Spleen (tissue), 11 donors: ENCODE measurements around the gene DUSP8. TPM values are rescaled to one million over a fixed set of nuclear protein-coding genes. Genes with fewer than 3 reads are reported as not detected.

Experiments used
- DNase-seq: peaks from one replicate; pipeline ENCODE4 v3.0.0-alpha.2; 2020
- H3K27ac ChIP-seq, 8 donors: fragments of 200-600 bp; sonication (generic) in 7 of 8; 1 replicate in 4 of 8; 2 replicates in 4 of 8; pipeline versions ENCODE4 v1.5.0 to v1.8.0; 2016 to 2021; ENCODE audit warnings: inconsistent platforms in 4 of 8, mild to moderate bottlenecking in 4 of 8, moderate library complexity in 1 of 8
- H3K27me3 ChIP-seq, 7 donors: fragments of 200-600 bp; sonication (generic) in 6 of 7; replicated peaks in 1 of 7; 1 replicate in 4 of 7; 2 replicates in 3 of 7; pipeline versions ENCODE4 v1.5.0 to v1.8.0; 2016 to 2021; ENCODE audit warnings: inconsistent platforms in 3 of 7, mild to moderate bottlenecking in 1 of 7
- H3K36me3 ChIP-seq, 6 donors: fragments of 200-600 bp; sonication (generic) in 5 of 6; 1 replicate in 4 of 6; 2 replicates in 2 of 6; pipeline versions ENCODE4 v1.5.0 to v1.8.0; 2016 to 2021; ENCODE audit warnings: inconsistent platforms in 2 of 6
- H3K4me1 ChIP-seq, 6 donors: fragments of 200-600 bp; sonication (generic) in 5 of 6; 1 replicate in 3 of 6; 2 replicates in 3 of 6; pipeline versions ENCODE4 v1.5.0 to v1.8.0; 2016 to 2021; ENCODE audit warnings: inconsistent platforms in 3 of 6
- H3K4me3 ChIP-seq, 8 donors: fragments of 200-600 bp; sonication (generic) in 7 of 8; 1 replicate in 4 of 8; 2 replicates in 4 of 8; pipeline versions ENCODE4 v1.5.0 to v1.8.0; 2016 to 2021; ENCODE audit warnings: inconsistent platforms in 4 of 8, mild to moderate bottlenecking in 4 of 8, moderate library complexity in 2 of 8
- H3K9me3 ChIP-seq, 8 donors: fragments of 200-600 bp; sonication (generic) in 7 of 8; 1 replicate in 4 of 8; 2 replicates in 4 of 8; pipeline versions ENCODE4 v1.5.0 to v1.8.0; 2016 to 2021; ENCODE audit warnings: inconsistent platforms in 4 of 8
- POLR2A ChIP-seq, 3 donors: fragments of 450-650 bp; IDR thresholded peaks; one replicate each; pipeline ENCODE4 v1.5.1; 2017; ENCODE audit warnings: antibody characterized with exemption in 3 of 3, mild to moderate bottlenecking in 1 of 3
- POLR2AphosphoS5 ChIP-seq, 3 donors: sonication (generic); formaldehyde crosslinking; IDR thresholded peaks; one replicate each; pipeline ENCODE4 v1.5.1; 2017; ENCODE audit warnings: antibody characterized with exemption in 3 of 3
- WGBS, 5 donors: extraction: QIAGEN DNeasy Blood & Tissue Kit in 3 of 5; methylation state at CpG; one replicate each; pipeline versions ENCODE4 v1.1.5 to v1.1.7; 2013 to 2018; 5-methylcytosine and 5-hydroxymethylcytosine counted together
- intact Hi-C: fragments of 100-400 bp; cut with DNase I; formaldehyde crosslinking; loops from one replicate; pipeline ENCODE4 v1.15.0; 2023; ENCODE audit warnings: low total_unique reads
- polyA plus RNA-seq, 3 donors: library from polyadenylated mRNA; stranded (reverse); fragments of 200-250 nt; gene quantifications; one replicate each; pipeline ENCODE4 v1.2.1, GENCODE V29; 2013
- total RNA-seq, 7 donors: library from RNA; depleted of rRNA in 3 of 7; stranded (reverse); fragments of >200 nt in 3 of 7; fragmentation: NEBNext Ultra II Directional in 4 of 7; extraction: Animal tissue kit (Norgen Biotek cat#: 25700) in 4 of 7; gene quantifications; one replicate each; pipeline versions ENCODE4 v1.1.0 to v1.2.1, GENCODE V29; 2016 to 2021
- TF ChIP-seq, protein P1 (sequence below), 11 experiments: fragments of 200-600 bp in 7 of 11; fragments of 450-650 bp in 4 of 11; sonication (generic) in 4 of 11; IDR thresholded peaks in 8 of 11; conservative IDR thresholded peaks in 3 of 11; 1 replicate in 7 of 11; 2 replicates in 4 of 11; pipeline versions ENCODE4 v1.4.0 to v1.8.0; 2016 to 2021; ENCODE audit warnings: antibody characterized with exemption in 11 of 11, inconsistent platforms in 4 of 11, mild to moderate bottlenecking in 1 of 11
- donor health status: healthy with polysubstance abuse.
- donor health status: DM: no; HTN: no; CAD: no; lungs with moderate emphysema.
- donor health status: DM: no; HTN: no; CAD: no.
- donor health status: Bipolar disorder and iron deficiency.
- donor health status: healthy.
- donor health status: DM: no; HTN: no; CAD: no.
- donor health status: DM: yes; HTN: yes; CAD: no.

Gene DUSP8
- total and polyA plus RNA-seq, 10 donors = 0.38 to 18.4 (median 2.6) TPM

GRCh38 chr11:1534682-1535081, 37.4 kb downstream of the DUSP8 start:
- intact Hi-C loops = no loop called here
- peaks cover 0 to 8% (median 0%) of the 10 kb centered on the region in 7 donors for H3K27me3 ChIP-seq
- DNase-seq = no peak
- H3K9me3 ChIP-seq = no peaks in the 10 kb centered on the region
- 90 to 94% (median 93%) methylated on average over 12 to 14 of the region's 14 CpGs for WGBS, 5 donors
- TF ChIP-seq POLR2A (IDR thresholded peaks at IDR 0.05) (no peak), POLR2AphosphoS5 (IDR thresholded peaks at IDR 0.05) (peak in 1 of 3 donors; percentile 7)
- H3K27ac ChIP-seq = no peak overlapping the region
- H3K4me1 ChIP-seq = peaks cover 13 to 78% (median 67%) of the 10 kb centered on the region in 6 donors
- H3K36me3 ChIP-seq = peaks cover 0 to 57% (median 15%) of the 10 kb centered on the region in 6 donors
- no peak overlapping the region for H3K4me3 ChIP-seq

GRCh38 chr11:1534171-1534570, 37.9 kb downstream of the DUSP8 start:
- Histone ChIP-seq H3K4me3 (no peak overlapping the region), H3K9me3 (no peaks in the 10 kb centered on the region), H3K27ac (no peak overlapping the region), H3K4me1 (peaks cover 13 to 83% (median 72%) of the 10 kb centered on the region in 6 donors), H3K27me3 (peaks cover 0 to 7% (median 0%) of the 10 kb centered on the region in 7 donors), H3K36me3 (peaks cover 0 to 62% (median 15%) of the 10 kb centered on the region in 6 donors)
- no peak for DNase-seq
- TF ChIP-seq, protein P1, sequence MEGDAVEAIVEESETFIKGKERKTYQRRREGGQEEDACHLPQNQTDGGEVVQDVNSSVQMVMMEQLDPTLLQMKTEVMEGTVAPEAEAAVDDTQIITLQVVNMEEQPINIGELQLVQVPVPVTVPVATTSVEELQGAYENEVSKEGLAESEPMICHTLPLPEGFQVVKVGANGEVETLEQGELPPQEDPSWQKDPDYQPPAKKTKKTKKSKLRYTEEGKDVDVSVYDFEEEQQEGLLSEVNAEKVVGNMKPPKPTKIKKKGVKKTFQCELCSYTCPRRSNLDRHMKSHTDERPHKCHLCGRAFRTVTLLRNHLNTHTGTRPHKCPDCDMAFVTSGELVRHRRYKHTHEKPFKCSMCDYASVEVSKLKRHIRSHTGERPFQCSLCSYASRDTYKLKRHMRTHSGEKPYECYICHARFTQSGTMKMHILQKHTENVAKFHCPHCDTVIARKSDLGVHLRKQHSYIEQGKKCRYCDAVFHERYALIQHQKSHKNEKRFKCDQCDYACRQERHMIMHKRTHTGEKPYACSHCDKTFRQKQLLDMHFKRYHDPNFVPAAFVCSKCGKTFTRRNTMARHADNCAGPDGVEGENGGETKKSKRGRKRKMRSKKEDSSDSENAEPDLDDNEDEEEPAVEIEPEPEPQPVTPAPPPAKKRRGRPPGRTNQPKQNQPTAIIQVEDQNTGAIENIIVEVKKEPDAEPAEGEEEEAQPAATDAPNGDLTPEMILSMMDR (IDR thresholded peaks at IDR 0.05 in 8 of 11, conservative IDR thresholded peaks at IDR 0.05 in 3 of 11) = no peak
- TF ChIP-seq POLR2AphosphoS5 (IDR thresholded peaks at IDR 0.05) (no peak), POLR2A (IDR thresholded peaks at IDR 0.05) (no peak)
- intact Hi-C loops = no loop called here
- 88 to 95% (median 94%) methylated on average over 7 of the region's 7 CpGs for WGBS, 5 donors

- TF ChIP-seq, protein P1 (IDR thresholded peaks at IDR 0.05 in 8 of 11, conservative IDR thresholded peaks at IDR 0.05 in 3 of 11) = no peak
- no peak for TF ChIP-seq POLR2AphosphoS5 (IDR thresholded peaks at IDR 0.05)
- TF ChIP-seq POLR2A (IDR thresholded peaks at IDR 0.05) = no peak
- Histone ChIP-seq H3K9me3 (no peaks in the 10 kb centered on the region), H3K27me3 (peaks cover 0 to 5% (median 0%) of the 10 kb centered on the region in 7 donors), H3K27ac (peak overlapping the region in 4 of 8 donors; percentile 8 to 56 (median 24)), H3K4me1 (peaks cover 13 to 91% (median 75%) of the 10 kb centered on the region in 6 donors), H3K4me3 (no peak overlapping the region), H3K36me3 (peaks cover 0 to 63% (median 15%) of the 10 kb centered on the region in 6 donors)
- DNase-seq = no peak
- 68 to 80% (median 73%) methylated on average over 3 to 10 of the region's 10 CpGs for WGBS, 5 donors
- intact Hi-C loops = no loop called here
Measured at GRCh38 chr11:1533342-1533725, 38.7 kb downstream of the DUSP8 start.

- H3K4me3 ChIP-seq = no peak overlapping the region
- peaks cover 0 to 63% (median 15%) of the 10 kb centered on the region in 6 donors for H3K36me3 ChIP-seq
- H3K27me3 ChIP-seq = peaks cover 0 to under 1% (median 0%) of the 10 kb centered on the region in 7 donors
- peak overlapping the region in 4 of 8 donors; percentile 8 to 56 (median 24) for H3K27ac ChIP-seq
- intact Hi-C loops = no loop called here
- WGBS, 5 donors = 76 to 86% (median 79%) methylated on average over 20 of the region's 20 CpGs
- peaks cover 13 to 97% (median 75%) of the 10 kb centered on the region in 6 donors for H3K4me1 ChIP-seq
- no peak for DNase-seq
- no peaks in the 10 kb centered on the region for H3K9me3 ChIP-seq
- peak in 2 of 3 donors; percentile 3 to 15 for TF ChIP-seq POLR2AphosphoS5 (IDR thresholded peaks at IDR 0.05)
- TF ChIP-seq, protein P1 (IDR thresholded peaks at IDR 0.05 in 8 of 11, conservative IDR thresholded peaks at IDR 0.05 in 3 of 11) = no peak
Measured at GRCh38 chr11:1532606-1533341, 39.3 kb downstream of the DUSP8 start.
